HUES48 (cell line): ENCODE results near the gene COLEC12.

Experiments
- H3K27ac ChIP-seq: one replicate; pipeline ENCODE4 v1.7.0; 2013; ENCODE audit warnings: low read depth, low read length, inconsistent platforms
- H3K27me3 ChIP-seq: 2 replicates; pipeline ENCODE4 v1.6.1; 2013; ENCODE audit warnings: mild to moderate bottlenecking, low read length; ENCODE audit not compliant: control insufficient read depth, insufficient read depth
- H3K36me3 ChIP-seq: 2 replicates; pipeline ENCODE4 v1.6.1; 2013; ENCODE audit warnings: low read length; ENCODE audit not compliant: control insufficient read depth, insufficient read depth
- H3K4me1 ChIP-seq: 2 replicates; pipeline ENCODE4 v1.6.1; 2013; ENCODE audit warnings: mild to moderate bottlenecking, low read length; ENCODE audit not compliant: control insufficient read depth, insufficient read depth
- H3K4me3 ChIP-seq: 2 replicates; pipeline ENCODE4 v1.5.1; 2013; ENCODE audit warnings: mild to moderate bottlenecking, low read depth, low read length
- H3K9ac ChIP-seq: 2 replicates; pipeline ENCODE4 v1.6.1; 2013; ENCODE audit warnings: mild to moderate bottlenecking, low read depth, low read length, moderate library complexity
- H3K9me3 ChIP-seq: 2 replicates; pipeline ENCODE4 v1.6.1; 2013; ENCODE audit warnings: low read length; ENCODE audit not compliant: control insufficient read depth, insufficient read depth

COLEC12 gene

DNA sequence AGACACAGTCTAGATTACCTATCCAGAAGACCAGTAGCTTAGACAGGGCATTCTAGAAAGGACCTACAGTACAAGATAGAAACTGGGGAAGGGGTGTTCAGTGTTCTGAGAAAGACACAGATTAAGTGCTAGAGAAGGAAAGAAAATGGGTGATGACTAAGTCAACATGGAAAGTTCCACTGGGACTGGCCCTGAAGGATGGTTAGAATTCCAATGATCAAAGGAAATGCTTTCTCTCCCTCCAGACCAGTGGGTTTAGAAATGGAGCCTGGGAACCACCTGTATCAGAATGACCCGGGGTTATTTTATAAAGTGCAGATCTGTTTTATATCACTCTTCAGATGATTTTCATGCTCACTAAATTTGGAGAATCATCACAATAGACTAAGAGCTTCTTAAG lies 5.8 kb upstream of the COLEC12 start:
- Histone ChIP-seq H3K36me3 (no peaks in the 10 kb centered on the region), H3K4me3 (no peak overlapping the region), H3K27ac (no peak overlapping the region), H3K4me1 (no peaks in the 10 kb centered on the region), H3K9ac (no peak overlapping the region), H3K9me3 (no peaks in the 10 kb centered on the region), H3K27me3 (peaks cover 30% of the 10 kb centered on the region)

- peaks cover 37% of the 10 kb centered on the region for H3K27me3 ChIP-seq
- no peaks in the 10 kb centered on the region for H3K36me3 ChIP-seq
- H3K4me1 ChIP-seq = no peaks in the 10 kb centered on the region
- H3K9ac ChIP-seq = no peak overlapping the region
- no peak overlapping the region for H3K4me3 ChIP-seq
- no peaks in the 10 kb centered on the region for H3K9me3 ChIP-seq
- H3K27ac ChIP-seq = no peak overlapping the region
These were observed 5.1 kb upstream of the COLEC12 start for GRCh38 chr18:505483-506122.

GRCh38 chr18:501406-501714 lies 859 bp upstream of the COLEC12 start:
- no peak overlapping the region for H3K27ac ChIP-seq
- peak overlapping the region; percentile 73 for H3K4me3 ChIP-seq
- H3K9ac ChIP-seq = no peak overlapping the region
- peaks cover 11% of the 10 kb centered on the region; the same call in 1 of the 2 replicates for H3K4me1 ChIP-seq
- H3K27me3 ChIP-seq = peaks cover 67% of the 10 kb centered on the region
- H3K9me3 ChIP-seq = no peaks in the 10 kb centered on the region
- no peaks in the 10 kb centered on the region for H3K36me3 ChIP-seq

- no peaks in the 10 kb centered on the region for H3K9me3 ChIP-seq
- peak overlapping the region; percentile 73 for H3K4me3 ChIP-seq
- peaks cover 11% of the 10 kb centered on the region; the same call in 1 of the 2 replicates for H3K4me1 ChIP-seq
- H3K27ac ChIP-seq = no peak overlapping the region
- H3K36me3 ChIP-seq = no peaks in the 10 kb centered on the region
- H3K27me3 ChIP-seq = peaks cover 61% of the 10 kb centered on the region
- H3K9ac ChIP-seq = no peak overlapping the region
These were observed 497 bp downstream of the COLEC12 start for GRCh38 chr18:499776-500631.

- H3K27me3 ChIP-seq = peaks cover 57% of the 10 kb centered on the region
- no peaks in the 10 kb centered on the region for H3K36me3 ChIP-seq
- H3K4me3 ChIP-seq = peak overlapping the region; percentile 73
- no peak overlapping the region for H3K9ac ChIP-seq
- H3K4me1 ChIP-seq = peaks cover 14% of the 10 kb centered on the region
- H3K9me3 ChIP-seq = no peaks in the 10 kb centered on the region
- H3K27ac ChIP-seq = no peak overlapping the region
These were observed 1.3 kb downstream of the COLEC12 start for GRCh38 chr18:498931-499775.

GRCh38 chr18:497688-498087 lies 2.8 kb downstream of the COLEC12 start:
- Histone ChIP-seq H3K9ac (no peak overlapping the region), H3K4me3 (no peak overlapping the region), H3K36me3 (no peaks in the 10 kb centered on the region), H3K9me3 (no peaks in the 10 kb centered on the region), H3K27me3 (peaks cover 51% of the 10 kb centered on the region), H3K4me1 (peaks cover 19% of the 10 kb centered on the region), H3K27ac (no peak overlapping the region)

DNA sequence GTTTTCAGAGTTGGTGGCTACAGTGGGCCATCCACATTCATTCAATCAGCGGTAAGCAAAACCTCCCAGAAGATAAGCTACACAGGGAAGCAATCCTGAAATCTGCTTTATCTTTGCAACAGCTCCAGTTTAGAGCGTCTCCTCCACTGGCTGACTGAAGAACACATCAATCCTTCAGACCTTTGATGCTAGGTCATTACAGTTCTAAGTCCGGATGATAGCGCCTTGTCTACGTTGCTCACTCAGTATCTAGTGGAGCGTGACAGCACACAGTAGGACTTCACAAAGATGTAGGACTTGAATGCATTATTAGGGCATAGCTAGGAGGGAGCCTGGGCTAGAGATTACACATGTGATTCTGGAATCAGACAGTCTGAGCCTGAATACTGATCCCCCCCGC lies 5.0 kb downstream of the COLEC12 start:
- H3K9ac ChIP-seq = no peak overlapping the region
- no peak overlapping the region for H3K4me3 ChIP-seq
- H3K9me3 ChIP-seq = no peaks in the 10 kb centered on the region
- H3K36me3 ChIP-seq = no peaks in the 10 kb centered on the region
- H3K27me3 ChIP-seq = peaks cover 30% of the 10 kb centered on the region
- H3K27ac ChIP-seq = no peak overlapping the region
- H3K4me1 ChIP-seq = peaks cover 19% of the 10 kb centered on the region

DNA sequence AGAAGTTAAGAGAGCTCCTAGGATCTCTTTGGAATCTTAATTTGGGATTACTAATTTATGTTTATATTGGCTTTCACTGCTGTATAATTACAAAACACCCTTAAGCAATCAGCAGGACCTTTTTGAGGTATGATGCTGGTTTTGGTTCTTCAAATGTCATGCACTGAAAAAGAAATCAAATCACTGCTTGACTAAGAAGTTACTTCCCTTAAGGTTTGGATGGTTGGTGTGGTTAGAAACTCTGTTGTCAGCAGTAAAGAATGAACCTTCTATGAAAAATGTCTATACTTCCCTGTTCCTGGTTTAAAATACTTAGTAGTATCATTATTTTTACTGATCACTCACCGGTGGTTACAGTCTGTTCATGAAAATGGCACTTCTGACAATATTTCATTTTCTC lies 5.5 kb downstream of the COLEC12 start:
- no peaks in the 10 kb centered on the region for H3K36me3 ChIP-seq
- H3K4me1 ChIP-seq = peaks cover 19% of the 10 kb centered on the region
- H3K9me3 ChIP-seq = no peaks in the 10 kb centered on the region
- H3K9ac ChIP-seq = no peak overlapping the region
- H3K4me3 ChIP-seq = no peak overlapping the region
- no peak overlapping the region for H3K27ac ChIP-seq
- peaks cover 25% of the 10 kb centered on the region for H3K27me3 ChIP-seq

- no peak overlapping the region for H3K9ac ChIP-seq
- H3K27ac ChIP-seq = no peak overlapping the region
- H3K4me3 ChIP-seq = no peak overlapping the region
These were observed 6.2 kb downstream of the COLEC12 start for GRCh38 chr18:493986-494983.

DNA sequence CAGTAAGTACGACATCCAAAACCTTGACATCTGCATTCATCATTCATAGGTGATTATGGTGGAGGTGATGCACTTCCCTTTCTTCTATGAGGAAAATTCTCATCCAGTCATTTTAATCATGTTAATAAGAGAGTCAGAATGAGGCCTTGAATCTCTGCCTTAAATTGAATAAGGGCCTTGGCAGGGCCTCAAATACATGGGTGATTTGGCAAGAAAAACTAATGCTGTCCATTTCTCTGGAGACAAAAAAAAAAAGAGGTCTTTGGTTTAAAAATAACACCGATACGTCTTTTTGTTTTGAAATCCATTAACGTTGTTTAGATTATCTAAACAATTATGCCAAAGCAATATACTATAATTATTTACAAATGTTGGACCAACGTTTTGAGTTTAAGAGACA lies 8.1 kb downstream of the COLEC12 start:
- Histone ChIP-seq H3K36me3 (no peaks in the 10 kb centered on the region), H3K4me3 (no peak overlapping the region), H3K4me1 (peaks cover 7% of the 10 kb centered on the region; the same call in 1 of the 2 replicates), H3K27ac (no peak overlapping the region), H3K9me3 (no peaks in the 10 kb centered on the region), H3K27me3 (no peaks in the 10 kb centered on the region), H3K9ac (no peak overlapping the region)

More at GRCh38 chr18:493986-494983, 6.2 kb downstream of the COLEC12 start:
- Histone ChIP-seq H3K9me3 (no peaks in the 10 kb centered on the region), H3K4me1 (peaks cover 13% of the 10 kb centered on the region), H3K36me3 (no peaks in the 10 kb centered on the region), H3K27me3 (peaks cover 18% of the 10 kb centered on the region)
